GM18868 (cell line): ENCODE measurements around the gene FYB1.

Experiments
- ATAC-seq: cut with Tn5 transposase; IDR thresholded peaks from one replicate; pipeline ENCODE4 v1.9.1; 2021; ENCODE audit warnings: mild to moderate bottlenecking, moderate library complexity; ENCODE audit not compliant: unreplicated experiment

FYB1 gene

DNA sequence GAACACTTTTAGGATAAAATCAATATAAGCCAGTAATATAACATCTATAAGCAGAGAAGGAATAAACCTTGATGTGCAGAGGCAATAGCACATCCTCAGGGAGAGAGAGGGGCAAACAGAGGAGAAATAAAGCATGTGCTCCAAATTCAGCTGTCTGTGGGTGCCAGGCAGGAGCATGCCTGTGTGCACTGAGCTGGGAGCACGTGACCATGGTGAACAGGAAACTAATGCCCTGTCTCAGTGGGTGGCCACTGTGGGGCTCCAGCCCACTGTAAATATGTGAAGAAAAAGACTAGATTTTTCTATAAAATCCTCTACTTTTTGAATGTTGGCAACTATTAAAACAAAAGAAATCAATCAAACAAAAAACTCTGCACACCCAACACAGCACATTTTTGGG, 55.3 kb downstream of the FYB1 start:
- peak; percentile 44 for ATAC-seq

DNA sequence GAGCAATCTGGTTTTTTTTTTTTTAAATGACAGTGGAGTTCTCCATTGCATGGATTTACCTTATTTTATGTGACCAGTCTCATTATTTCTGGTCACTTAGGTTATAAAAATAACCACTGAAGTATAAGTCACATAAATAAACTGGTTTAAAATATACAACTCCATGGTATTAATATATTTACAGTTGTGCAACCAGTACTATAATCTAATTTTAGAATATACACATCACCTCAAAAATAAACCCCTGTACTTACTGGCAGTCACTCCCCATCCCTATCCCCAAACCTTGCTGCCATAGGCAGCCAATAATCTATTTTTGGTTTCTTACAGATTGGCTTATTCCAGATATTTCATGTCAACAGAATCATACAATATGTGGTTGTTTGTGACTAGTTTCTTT, 57.8 kb downstream of the FYB1 start:
- no peak for ATAC-seq

DNA sequence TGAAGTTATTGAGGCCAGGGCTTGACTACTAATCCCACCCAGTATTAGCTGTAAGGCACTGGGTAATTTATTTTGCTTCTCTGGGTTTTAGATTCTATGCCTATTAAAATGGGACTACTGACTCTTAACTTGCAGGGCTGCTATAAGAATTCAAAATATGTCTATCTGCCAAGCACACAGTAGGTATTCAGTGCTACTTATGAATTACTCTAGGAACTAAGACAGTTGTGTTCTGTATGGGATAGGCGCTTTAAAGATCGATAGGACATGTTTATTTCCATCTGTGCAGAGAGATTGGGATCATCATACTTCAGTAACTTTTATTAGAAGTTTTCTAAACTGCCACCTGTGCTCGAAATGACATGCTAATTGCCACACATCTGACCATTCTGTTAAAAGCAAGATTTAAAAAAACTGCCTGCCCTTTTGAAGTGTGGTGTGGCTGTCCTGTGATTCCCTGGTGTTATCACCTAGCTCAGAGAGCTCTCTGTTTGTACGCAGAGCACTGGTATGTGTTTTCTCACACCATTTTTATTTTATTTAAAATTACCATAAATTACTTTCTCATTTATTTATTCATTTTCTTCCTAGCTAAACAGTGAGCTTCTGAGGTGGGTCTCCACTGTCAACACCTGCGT, 58.7 kb downstream of the FYB1 start:
- ATAC-seq, result no peak

DNA sequence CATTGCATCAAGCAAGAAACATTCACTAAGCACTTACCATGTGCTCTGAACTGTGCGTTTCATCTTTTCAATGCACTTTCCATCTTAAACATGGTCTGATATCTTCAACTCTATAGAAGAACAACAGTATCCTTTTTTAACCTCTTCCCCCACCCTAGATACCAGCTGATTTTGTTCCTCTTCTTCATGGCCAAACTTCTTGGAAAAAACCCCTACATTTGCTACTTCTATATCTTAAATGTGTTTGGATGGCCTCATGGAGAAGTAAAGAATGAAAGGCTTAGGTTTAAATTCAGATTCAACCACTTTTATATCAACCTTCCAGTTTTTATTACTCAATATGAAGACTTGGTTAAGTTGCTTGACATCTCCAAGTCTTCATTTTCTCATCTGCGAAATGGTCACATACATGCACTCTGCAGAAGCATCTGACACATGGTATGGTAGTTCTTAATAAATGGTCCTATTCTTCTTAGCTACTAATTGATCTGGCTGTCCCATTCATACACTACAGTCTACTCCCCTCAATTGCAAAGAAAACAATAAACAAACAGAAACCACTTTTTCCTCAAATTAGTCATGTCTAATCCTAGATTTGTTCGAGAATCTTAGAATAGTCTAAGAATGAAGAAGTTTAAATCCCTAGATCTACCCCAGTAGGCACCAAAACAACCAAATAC, 59.4 kb downstream of the FYB1 start:
- no peak for ATAC-seq

DNA sequence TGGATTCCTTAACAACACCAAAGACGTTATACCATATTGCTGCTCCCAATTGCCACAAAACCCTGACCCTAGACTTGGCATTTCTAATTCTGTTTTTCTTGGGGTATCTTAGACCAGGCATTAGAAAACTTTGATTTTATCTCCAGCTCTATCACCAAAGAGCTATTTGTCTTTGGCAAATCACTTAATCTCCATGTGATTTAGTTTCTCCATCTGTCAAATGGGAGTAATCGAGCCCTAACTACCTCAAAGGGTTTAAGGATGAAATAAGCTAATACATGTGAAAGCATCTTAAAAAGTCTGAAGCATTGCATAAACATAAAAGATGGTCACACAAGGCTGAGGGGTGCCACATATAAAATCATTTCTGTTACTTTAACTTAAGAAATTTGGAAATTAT, 60.6 kb downstream of the FYB1 start:
- ATAC-seq, result no peak

DNA sequence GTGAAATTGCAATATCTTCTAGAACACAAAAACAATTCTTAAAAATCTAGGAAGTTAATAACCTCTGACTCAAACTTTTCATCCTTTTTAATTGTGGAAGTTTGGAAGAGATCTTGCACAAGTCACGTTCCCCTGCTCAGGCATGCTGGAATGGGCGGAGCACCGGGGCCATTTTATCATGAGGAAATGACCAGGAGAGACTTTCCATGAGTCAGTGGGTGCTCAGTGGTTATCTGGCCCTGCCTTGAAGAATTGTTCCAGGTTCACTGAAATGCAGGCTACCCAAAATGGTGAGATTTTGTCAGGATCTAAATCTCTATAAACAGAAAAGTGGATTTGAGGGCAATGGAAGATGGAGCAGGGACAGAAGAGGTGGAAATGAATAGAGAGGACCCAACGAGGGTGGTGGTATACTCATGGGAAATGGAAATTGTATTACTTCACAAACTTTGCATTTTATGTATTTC, 61.2 kb downstream of the FYB1 start:
- ATAC-seq, result no peak

DNA sequence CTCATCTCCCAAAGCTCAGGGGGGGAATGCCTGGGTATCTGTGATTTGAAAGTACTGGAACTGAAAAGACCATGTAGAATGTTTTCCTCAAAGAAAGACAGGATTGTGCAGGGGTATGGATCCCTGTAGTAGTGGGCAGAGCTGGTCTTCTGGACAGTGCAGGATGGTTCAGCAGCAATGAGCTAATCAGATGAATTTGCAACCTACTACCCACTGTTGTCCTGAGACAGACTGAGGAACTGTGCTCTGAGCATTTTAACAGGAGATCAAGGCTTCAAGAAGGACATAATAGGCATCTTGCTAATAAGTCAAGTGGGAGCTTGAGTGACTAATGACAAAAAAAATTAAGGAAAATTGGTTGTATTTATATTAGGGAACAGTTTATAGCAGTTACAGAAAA, 61.7 kb downstream of the FYB1 start:
- no peak for ATAC-seq

DNA sequence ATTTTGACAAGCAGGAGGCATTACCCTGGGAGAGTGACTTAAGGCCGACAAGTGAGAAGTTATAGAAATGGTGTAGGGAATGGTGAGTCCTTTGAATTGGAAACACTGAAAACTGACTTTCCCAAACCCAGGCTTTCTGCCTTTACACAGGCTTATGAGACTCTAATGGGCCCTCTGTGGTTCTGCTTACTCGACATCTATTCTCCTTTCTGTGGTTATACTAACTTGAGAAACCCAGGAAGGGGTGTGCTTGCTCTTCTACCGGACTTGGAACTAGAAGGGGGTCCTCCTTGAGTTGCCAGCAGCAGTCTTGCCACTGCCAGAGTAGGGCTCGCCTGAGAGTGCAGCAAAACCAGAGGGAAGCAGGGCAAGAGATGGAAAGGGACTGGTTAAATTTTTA, 63.3 kb downstream of the FYB1 start:
- no peak for ATAC-seq

DNA sequence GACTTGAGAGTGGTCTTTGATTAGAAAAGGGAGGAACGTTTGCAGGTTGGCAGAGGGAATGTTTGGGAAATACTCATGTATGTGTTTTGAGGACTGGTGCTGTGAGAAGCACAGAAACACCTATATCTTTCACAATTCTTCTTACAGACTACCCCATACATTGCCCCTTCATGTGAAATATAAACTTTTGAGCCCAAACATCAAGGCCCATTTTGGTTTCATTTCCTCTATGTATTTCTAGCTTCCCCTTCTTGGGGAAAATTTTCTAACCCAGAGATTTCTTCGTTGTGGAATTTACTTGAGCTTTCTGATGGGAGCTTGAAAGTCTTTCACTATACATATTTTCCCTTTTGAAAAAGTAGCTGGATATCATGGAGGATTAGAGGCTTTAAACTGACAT, 67.6 kb downstream of the FYB1 start:
- peak; percentile 61 for ATAC-seq

DNA sequence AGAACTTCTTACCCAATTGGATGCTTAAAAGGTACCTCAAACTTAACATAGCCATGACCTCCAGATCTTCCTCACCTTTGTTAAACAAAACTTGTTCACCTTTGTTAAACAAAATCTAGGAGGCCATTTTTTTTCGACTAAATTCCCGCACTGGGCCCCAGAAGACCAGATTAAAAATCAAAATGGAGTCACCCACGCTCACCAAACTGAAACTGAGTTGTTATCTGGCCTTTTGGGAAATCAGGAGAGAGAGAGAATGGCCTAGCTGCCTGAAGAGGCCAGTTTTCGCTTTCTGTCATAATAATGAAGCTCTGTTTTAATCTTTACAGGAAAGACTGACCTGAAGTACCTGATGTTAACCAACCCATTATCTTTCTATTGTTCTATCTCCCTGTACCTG, 69.4 kb downstream of the FYB1 start:
- ATAC-seq, result no peak

DNA sequence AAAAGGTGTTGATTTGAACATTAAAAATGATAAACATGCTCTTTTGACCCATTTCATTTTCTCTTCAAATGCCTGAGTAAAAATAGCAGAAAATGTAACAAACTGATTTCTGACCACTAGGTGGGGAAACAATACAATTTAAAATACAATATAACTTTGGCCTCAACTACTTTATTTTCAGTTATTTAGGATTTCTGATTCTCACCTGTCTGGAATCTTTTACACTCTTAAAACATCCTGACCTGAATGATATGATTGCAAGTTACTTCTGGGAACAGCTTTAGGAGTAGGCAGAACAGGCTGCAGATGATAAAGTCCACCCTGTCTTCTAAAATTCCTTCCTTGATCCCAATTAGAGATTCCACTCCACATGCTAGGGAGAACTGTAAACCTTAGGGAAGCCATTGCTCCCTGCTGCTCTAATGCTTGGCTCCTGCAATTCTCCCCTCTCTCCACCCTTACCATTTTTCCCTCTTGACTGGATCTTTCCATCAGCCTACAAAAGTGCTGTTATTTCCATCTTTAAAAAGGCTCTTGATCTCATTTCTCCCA, 70.3 kb downstream of the FYB1 start:
- ATAC-seq, result no peak

DNA sequence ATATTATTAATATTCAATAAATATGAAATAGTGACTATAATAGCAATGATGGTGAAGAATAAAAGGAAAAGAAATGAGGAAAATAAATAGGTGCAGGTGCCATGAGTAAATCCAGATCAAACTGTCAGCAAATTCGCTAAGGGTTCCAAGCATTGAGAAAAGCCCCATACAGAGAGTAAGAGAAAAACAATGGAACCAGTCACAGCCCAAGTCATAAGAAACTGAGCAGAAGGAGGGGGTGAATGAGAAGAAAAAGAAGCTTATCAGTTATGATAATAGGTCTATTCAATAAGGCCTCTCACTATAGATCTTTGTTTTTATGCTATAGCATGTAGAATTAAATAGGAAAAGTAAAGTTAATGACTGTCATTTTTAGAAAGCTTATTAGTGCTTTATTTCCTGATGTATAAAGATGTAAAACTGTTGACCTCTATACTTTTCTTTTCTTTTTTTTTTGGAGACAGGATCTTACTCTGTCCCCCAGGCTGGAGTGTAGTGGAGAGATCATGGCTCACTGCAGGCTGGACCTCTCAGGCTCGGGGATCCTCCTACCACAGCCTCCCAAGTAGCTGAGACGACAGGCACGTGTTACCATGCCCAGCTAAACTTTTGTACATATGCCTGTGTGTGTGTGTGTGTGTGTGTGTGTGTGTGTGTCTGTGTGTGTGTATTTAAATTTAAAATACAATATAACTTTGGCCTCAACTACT, 72.4 kb downstream of the FYB1 start:
- ATAC-seq, result no peak

DNA sequence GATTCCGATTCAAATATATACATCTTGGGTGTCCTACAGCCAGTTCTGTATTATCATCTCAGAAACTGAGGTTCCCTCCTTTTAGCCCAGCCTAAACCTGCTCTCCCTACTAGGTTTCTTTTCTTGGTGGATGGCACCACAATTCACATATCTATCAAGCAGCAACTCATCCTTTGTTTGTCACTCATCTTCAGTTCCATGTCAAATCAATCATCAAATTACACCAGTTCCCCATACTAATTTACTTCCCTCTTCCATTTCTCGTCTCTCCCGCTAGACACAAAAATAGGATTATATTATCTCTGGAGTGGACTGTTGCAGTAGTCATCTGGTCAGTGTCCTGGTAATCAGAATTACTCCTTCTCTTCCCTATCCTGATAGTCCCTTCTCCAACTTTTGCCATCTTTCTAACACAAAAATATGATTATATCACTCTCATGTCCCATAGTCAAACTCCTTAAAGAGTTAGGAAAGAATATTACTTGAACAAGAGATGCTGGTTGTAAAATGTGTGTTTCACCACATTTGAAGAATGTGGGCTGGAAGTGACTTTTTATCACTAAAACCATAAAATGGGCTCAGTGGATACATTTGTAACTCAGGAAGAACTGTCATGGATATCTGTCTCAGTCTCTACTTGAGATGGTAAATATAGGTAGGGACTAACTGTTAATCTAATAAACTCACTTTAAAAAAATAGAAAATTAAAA, 76.1 kb downstream of the FYB1 start:
- no peak for ATAC-seq

DNA sequence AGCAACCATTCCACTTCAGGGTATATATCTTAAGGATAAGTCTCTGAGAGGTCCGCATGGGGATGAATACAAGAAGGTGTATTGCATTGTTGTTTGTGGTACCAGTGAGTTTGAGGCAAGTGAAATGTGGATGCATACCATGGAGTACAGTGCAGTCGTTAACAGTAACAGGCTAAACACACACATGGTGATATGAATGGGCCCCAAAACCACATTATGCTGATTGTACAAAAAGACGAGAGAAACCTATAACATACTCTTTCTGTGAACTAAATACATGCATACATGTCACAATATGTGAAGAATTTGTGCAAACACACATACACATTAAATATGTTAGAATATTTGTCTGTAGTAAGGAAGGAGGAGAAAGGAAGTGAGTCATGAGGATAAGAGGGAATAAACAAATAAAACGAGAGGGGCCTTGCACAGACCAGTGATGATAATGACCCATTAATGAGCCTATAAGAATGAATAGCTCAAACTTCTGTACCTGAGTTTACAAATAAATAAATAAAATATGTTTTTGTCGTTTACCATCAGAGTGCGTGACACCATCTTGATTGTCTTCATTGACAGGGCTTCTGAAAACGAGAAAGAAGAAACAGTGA, 78.7 kb downstream of the FYB1 start:
- no peak for ATAC-seq

DNA sequence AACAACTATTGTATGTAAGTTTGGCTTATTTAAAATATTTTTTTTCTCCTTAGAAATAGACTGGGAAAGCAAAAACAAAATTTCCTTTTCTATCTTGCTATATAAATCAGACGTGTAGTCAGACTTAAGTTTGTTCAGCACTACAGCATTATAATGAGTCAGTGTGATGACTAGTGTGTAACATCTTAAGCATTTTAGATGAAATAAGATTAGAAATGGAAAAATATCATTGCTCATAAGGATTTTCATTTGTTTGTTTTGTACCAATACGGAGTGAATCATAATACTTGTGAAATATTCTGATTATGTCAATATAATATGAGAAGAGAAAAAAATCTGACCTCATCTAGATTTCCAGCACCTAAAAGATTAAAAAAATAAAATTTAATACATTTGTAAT, 80.5 kb downstream of the FYB1 start:
- no peak for ATAC-seq

DNA sequence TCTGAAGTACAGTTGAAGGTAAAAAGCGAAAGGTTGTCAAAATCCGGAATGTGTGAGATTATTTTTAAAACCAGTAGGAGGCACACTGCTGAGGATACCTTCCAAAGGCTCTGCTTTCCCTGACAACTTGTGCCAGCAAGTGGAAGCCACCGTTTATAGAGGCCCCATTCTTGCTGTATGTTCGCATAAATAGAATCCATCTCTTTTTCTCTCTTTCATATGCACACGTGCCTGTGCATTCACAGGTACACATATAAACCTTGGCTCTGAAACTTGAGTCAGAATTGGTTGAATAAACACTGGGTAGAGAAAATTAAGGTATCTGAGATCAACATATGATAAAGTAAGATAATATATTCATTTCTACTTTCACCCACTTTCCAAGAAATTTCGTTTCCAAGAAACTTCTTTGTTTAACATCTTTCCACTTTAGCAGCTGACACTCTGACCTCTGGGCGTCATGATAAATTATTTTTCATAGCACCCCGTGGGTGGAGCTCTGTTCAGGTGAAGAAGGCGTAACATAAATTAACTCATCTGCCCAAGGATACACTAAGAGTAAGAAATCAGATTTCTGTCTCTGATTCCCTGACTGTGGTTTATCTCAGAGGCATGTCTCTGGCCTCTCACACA, 81.4 kb downstream of the FYB1 start:
- no peak for ATAC-seq

DNA sequence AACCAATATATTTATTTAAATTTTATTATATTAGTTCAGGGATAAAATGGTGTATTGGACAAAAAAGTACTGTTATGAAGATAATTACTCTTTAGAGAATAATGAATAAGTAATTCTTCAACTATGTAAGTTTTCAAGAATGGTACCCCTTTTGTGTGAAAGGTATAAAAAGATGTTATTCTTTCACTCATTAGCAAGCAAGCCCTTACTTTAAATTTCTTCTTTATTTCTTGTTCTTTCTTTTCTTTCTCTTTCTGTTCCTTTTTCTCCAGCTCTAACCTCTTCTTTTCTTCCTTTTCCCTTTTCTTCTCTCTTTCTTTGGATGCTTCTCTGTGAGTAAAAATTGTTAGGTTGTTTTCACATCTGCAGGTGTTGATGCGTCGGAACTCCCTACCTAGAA, 82.0 kb downstream of the FYB1 start:
- ATAC-seq, result no peak

DNA sequence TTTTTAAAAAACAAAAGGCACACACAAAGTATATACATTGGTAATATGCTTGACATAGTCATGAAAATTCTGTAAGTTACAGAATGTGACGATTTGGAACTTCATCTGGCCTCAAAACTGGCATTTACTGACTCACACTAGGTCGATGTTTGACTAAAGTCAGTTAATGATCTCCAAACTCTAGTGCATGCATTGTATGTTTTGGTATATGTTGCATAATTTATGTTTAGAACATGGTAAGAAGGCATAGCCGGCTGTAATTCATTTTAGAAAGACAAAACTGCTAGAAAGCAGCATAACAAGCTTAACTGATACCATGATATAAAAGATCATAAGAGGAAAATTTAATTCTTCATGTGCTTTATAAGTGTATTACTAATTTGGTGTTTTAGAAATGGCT, 86.6 kb downstream of the FYB1 start:
- ATAC-seq, result no peak

DNA sequence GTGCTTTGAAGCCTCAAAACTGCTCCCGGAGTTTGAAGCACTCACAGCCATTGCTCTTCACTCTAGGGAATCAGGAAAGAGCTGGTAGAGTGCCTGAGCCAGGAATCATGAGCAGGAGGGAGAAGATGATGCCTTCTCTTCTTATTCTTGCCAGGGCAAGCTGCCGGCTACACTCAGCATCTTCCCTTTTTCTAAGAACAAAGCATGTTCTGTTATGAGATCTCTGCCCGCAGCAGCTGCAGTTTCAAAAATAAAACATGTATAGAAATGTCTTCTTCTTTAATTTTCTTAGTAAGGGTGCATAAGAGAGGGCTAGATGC, 87.3 kb downstream of the FYB1 start:
- no peak for ATAC-seq
